Trophoblast cell (in vitro differentiated cells and primary cell): ENCODE results near the gene TFE3.

Experiments
- DNase-seq, 2 donors: peaks; one replicate each; pipeline ENCODE4 v3.0.0-alpha.2; 2016
- H2AFZ ChIP-seq: 2 replicates; pipeline ENCODE4 v1.6.1; 2013; ENCODE audit warnings: low read length, moderate library complexity, mild to moderate bottlenecking; ENCODE audit not compliant: insufficient read depth, poor library complexity
- H2AK5ac ChIP-seq: 2 replicates; pipeline ENCODE4 v1.6.1; 2013; ENCODE audit warnings: mild to moderate bottlenecking, low read length
- H2BK120ac ChIP-seq: 2 replicates; pipeline ENCODE4 v1.6.1; 2013; ENCODE audit warnings: low read length, mild to moderate bottlenecking, moderate library complexity; ENCODE audit not compliant: insufficient read depth, poor library complexity
- H2BK12ac ChIP-seq: 2 replicates; pipeline ENCODE4 v1.6.1; 2013; ENCODE audit warnings: mild to moderate bottlenecking, low read length, moderate library complexity
- H2BK5ac ChIP-seq: 2 replicates; pipeline ENCODE4 v1.6.1; 2013; ENCODE audit warnings: low read length, low read depth, moderate library complexity, mild to moderate bottlenecking; ENCODE audit not compliant: poor library complexity
- H3K14ac ChIP-seq: 2 replicates; pipeline ENCODE4 v1.6.1; 2013; ENCODE audit warnings: mild to moderate bottlenecking, low read length
- H3K18ac ChIP-seq: 2 replicates; pipeline ENCODE4 v1.6.1; 2013; ENCODE audit warnings: mild to moderate bottlenecking, low read length
- H3K23ac ChIP-seq: 2 replicates; pipeline ENCODE4 v1.6.1; 2013; ENCODE audit warnings: low read length
- H3K27ac ChIP-seq: 2 replicates; pipeline ENCODE4 v1.5.1; 2013; ENCODE audit warnings: low read depth, mild to moderate bottlenecking, inconsistent platforms, low read length, moderate library complexity
- H3K27me3 ChIP-seq: 2 replicates; pipeline ENCODE4 v1.6.1; 2013; ENCODE audit warnings: inconsistent platforms, mild to moderate bottlenecking, low read length, moderate library complexity; ENCODE audit not compliant: insufficient read depth
- H3K36me3 ChIP-seq, 2 experiments: 1 replicate in 1 of 2; 2 replicates in 1 of 2; pipeline ENCODE4 v1.6.1; 2013; ENCODE audit warnings: low read length in 2 of 2, mild to moderate bottlenecking in 2 of 2, moderate library complexity in 1 of 2; ENCODE audit not compliant: insufficient read depth in 2 of 2, control insufficient read depth in 1 of 2
- H3K4ac ChIP-seq: 2 replicates; pipeline ENCODE4 v1.6.1; 2013; ENCODE audit warnings: low read depth, mild to moderate bottlenecking, low read length, moderate library complexity
- H3K4me1 ChIP-seq, 2 experiments: 1 replicate in 1 of 2; 2 replicates in 1 of 2; pipeline ENCODE4 v1.6.1; 2013; ENCODE audit warnings: low read length in 2 of 2, mild to moderate bottlenecking in 2 of 2, moderate library complexity in 1 of 2; ENCODE audit not compliant: insufficient read depth in 2 of 2, control insufficient read depth in 1 of 2
- H3K4me2 ChIP-seq: 2 replicates; pipeline ENCODE4 v1.6.1; 2013; ENCODE audit warnings: inconsistent platforms, mild to moderate bottlenecking, low read length, moderate library complexity
- H3K4me3 ChIP-seq: 2 replicates; pipeline ENCODE4 v1.5.1; 2013; ENCODE audit warnings: mild to moderate bottlenecking, low read depth, low read length, inconsistent platforms
- H3K79me1 ChIP-seq: one replicate; pipeline ENCODE4 v1.6.1; 2013; ENCODE audit warnings: low read length
- H3K79me2 ChIP-seq: 2 replicates; pipeline ENCODE4 v1.6.1; 2013; ENCODE audit warnings: low read length, mild to moderate bottlenecking; ENCODE audit not compliant: control insufficient read depth, insufficient read depth, poor library complexity
- H3K9ac ChIP-seq: 2 replicates; pipeline ENCODE4 v1.6.1; 2013; ENCODE audit warnings: mild to moderate bottlenecking, low read length
- H3K9me3 ChIP-seq: 2 replicates; pipeline ENCODE4 v1.6.1; 2013; ENCODE audit warnings: low read depth, mild to moderate bottlenecking, control low read depth, inconsistent platforms, low read length; ENCODE audit not compliant: insufficient read depth
- H4K12ac ChIP-seq: 2 replicates; pipeline ENCODE4 v1.6.1; 2013; ENCODE audit warnings: low read depth, mild to moderate bottlenecking, low read length, moderate library complexity
- H4K8ac ChIP-seq: 2 replicates; pipeline ENCODE4 v1.6.1; 2013; ENCODE audit warnings: low read depth, mild to moderate bottlenecking, low read length, moderate library complexity
- H4K91ac ChIP-seq: one replicate; pipeline ENCODE4 v1.6.1; 2013; ENCODE audit warnings: low read depth, mild to moderate bottlenecking, low read length, moderate library complexity
- WGBS: extraction: QIAGEN DNeasy Blood & Tissue Kit; methylation state at CpG from one replicate; pipeline ENCODE4 v1.1.7; 2013; ENCODE audit warnings: missing lambda C conversion rate; ENCODE audit not compliant: insufficient read length, insufficient coverage; ENCODE audit errors: extremely low coverage; 5-methylcytosine and 5-hydroxymethylcytosine counted together

TFE3 gene

GRCh38 chrX:49041744-49042580 is 1.2 kb downstream of the TFE3 start:
- H3K4me1 ChIP-seq = peaks cover 7 to 14% of the 10 kb centered on the region in 2 experiments
- no peaks in the 10 kb centered on the region for H3K9me3 ChIP-seq
- DNase-seq = peak; percentile 25 to 39
- H3K4me3 ChIP-seq = peak overlapping the region; percentile 94
- peak overlapping the region; percentile 66 for H2AK5ac ChIP-seq
- peak overlapping the region; percentile 56 for H3K4me2 ChIP-seq
- no peak overlapping the region for H2BK120ac ChIP-seq
- peaks cover 20 to 23% of the 10 kb centered on the region in 2 experiments for H3K36me3 ChIP-seq
- H3K14ac ChIP-seq = peak overlapping the region; percentile 62
- no peak overlapping the region for H2AFZ ChIP-seq
- H3K79me1 ChIP-seq = peaks cover 20% of the 10 kb centered on the region
- H3K4ac ChIP-seq = peak overlapping the region; percentile 98
- peak overlapping the region; percentile 88 for H2BK5ac ChIP-seq
- H3K9ac ChIP-seq = peak overlapping the region; percentile 94
- H3K27ac ChIP-seq = peak overlapping the region; percentile 94
- no CpG with 5 or more reads among the region's 10 CpGs for WGBS
- H4K8ac ChIP-seq = no peak overlapping the region
- no peak overlapping the region for H4K91ac ChIP-seq
- H2BK12ac ChIP-seq = peak overlapping the region; percentile 31
- H3K23ac ChIP-seq = no peak overlapping the region
- peak overlapping the region; percentile 93 for H3K18ac ChIP-seq
- peak overlapping the region; percentile 36 for H4K12ac ChIP-seq
- H3K27me3 ChIP-seq = no peaks in the 10 kb centered on the region
- peaks cover 8% of the 10 kb centered on the region for H3K79me2 ChIP-seq

GRCh38 chrX:49040376-49040955 is 2.7 kb downstream of the TFE3 start:
- H3K9ac ChIP-seq = no peak overlapping the region
- peak overlapping the region; percentile 55 for H2BK5ac ChIP-seq
- H3K18ac ChIP-seq = no peak overlapping the region
- H3K4me3 ChIP-seq = no peak overlapping the region
- no CpG with 5 or more reads among the region's 7 CpGs for WGBS
- no peak overlapping the region for H4K8ac ChIP-seq
- H3K36me3 ChIP-seq = peaks cover 22 to 26% of the 10 kb centered on the region in 2 experiments
- no peak overlapping the region for H3K14ac ChIP-seq
- H3K27me3 ChIP-seq = no peaks in the 10 kb centered on the region
- H2BK120ac ChIP-seq = peak overlapping the region; percentile 30
- H3K79me1 ChIP-seq = peaks cover 20% of the 10 kb centered on the region
- H3K27ac ChIP-seq = peak overlapping the region; percentile 79
- peak overlapping the region; percentile 16 for H3K4ac ChIP-seq
- H3K4me2 ChIP-seq = peak overlapping the region; percentile 57
- peak overlapping the region; percentile 50 for H4K91ac ChIP-seq
- peak; percentile 7 to 37 for DNase-seq
- no peak overlapping the region for H2AFZ ChIP-seq
- no peak overlapping the region for H2AK5ac ChIP-seq
- no peak overlapping the region for H2BK12ac ChIP-seq
- no peaks in the 10 kb centered on the region for H3K9me3 ChIP-seq
- no peak overlapping the region for H4K12ac ChIP-seq
- H3K79me2 ChIP-seq = peaks cover 8% of the 10 kb centered on the region
- H3K23ac ChIP-seq = no peak overlapping the region
- peaks cover 7 to 14% of the 10 kb centered on the region in 2 experiments for H3K4me1 ChIP-seq

GRCh38 chrX:49039598-49040375 is 3.4 kb downstream of the TFE3 start:
- WGBS = no CpG with 5 or more reads among the region's 9 CpGs
- Histone ChIP-seq H3K14ac (peak overlapping the region; percentile 61), H3K79me1 (peaks cover 20% of the 10 kb centered on the region), H3K79me2 (peaks cover 8% of the 10 kb centered on the region), H2BK120ac (no peak overlapping the region), H3K27ac (peak overlapping the region; percentile 88), H3K9me3 (no peaks in the 10 kb centered on the region), H4K91ac (peak overlapping the region; percentile 85), H3K23ac (no peak overlapping the region), H3K27me3 (no peaks in the 10 kb centered on the region), H3K4me1 (peaks cover 7 to 14% of the 10 kb centered on the region in 2 experiments), H2BK12ac (peak overlapping the region; percentile 32), H3K4me3 (no peak overlapping the region), H2BK5ac (peak overlapping the region; percentile 65), H2AK5ac (no peak overlapping the region), H3K4ac (peak overlapping the region; percentile 34), H4K8ac (no peak overlapping the region), H4K12ac (no peak overlapping the region), H3K18ac (no peak overlapping the region), H3K36me3 (peaks cover 22 to 26% of the 10 kb centered on the region in 2 experiments), H3K9ac (peak overlapping the region; percentile 79), H3K4me2 (peak overlapping the region; percentile 57), H2AFZ (no peak overlapping the region)
- DNase-seq = peak; percentile 74 to 82

GRCh38 chrX:49037883-49038475 is 5.2 kb downstream of the TFE3 start:
- Histone ChIP-seq H2AK5ac (no peak overlapping the region), H4K12ac (no peak overlapping the region), H4K91ac (peak overlapping the region; percentile 4), H3K9ac (no peak overlapping the region), H3K9me3 (no peaks in the 10 kb centered on the region), H3K14ac (no peak overlapping the region), H3K4me1 (peaks cover 13 to 21% of the 10 kb centered on the region in 2 experiments), H3K4me2 (no peak overlapping the region), H3K79me2 (peaks cover 7% of the 10 kb centered on the region), H2AFZ (no peak overlapping the region), H3K79me1 (peaks cover 18% of the 10 kb centered on the region), H3K4me3 (no peak overlapping the region), H3K23ac (no peak overlapping the region), H3K36me3 (peaks cover 32 to 40% of the 10 kb centered on the region in 2 experiments), H3K18ac (no peak overlapping the region), H3K27me3 (no peaks in the 10 kb centered on the region), H3K4ac (no peak overlapping the region), H2BK5ac (no peak overlapping the region), H2BK120ac (no peak overlapping the region), H2BK12ac (no peak overlapping the region), H4K8ac (no peak overlapping the region), H3K27ac (no peak overlapping the region)
- no CpG with 5 or more reads among the region's 15 CpGs for WGBS
- DNase-seq = peak; percentile 80 to 88
